Right lobe of liver (tissue), 6 donors: ENCODE results near the gene DCDC1. TPM values are rescaled to one million over a fixed set of nuclear protein-coding genes. Genes with fewer than 3 reads are reported as not detected.

ENCODE experiments used
- ATAC-seq, 4 donors: fragments of 200-7000 bp; cut with Tn5 transposase; one replicate each; pipeline ENCODE4 v1.9.1; 2020; ENCODE audit warnings: mild to moderate bottlenecking in 4 of 4, moderate library complexity in 4 of 4
- DNase-seq, 3 donors: peaks; one replicate each; pipeline ENCODE4 v3.0.0-alpha.2; 2020
- H3K27ac ChIP-seq, 3 donors: fragments of 200-600 bp; one replicate each; pipeline ENCODE4 v1.8.0; 2022
- H3K27me3 ChIP-seq, 2 donors: fragments of 200-600 bp; one replicate each; pipeline ENCODE4 v1.8.0; 2022
- H3K36me3 ChIP-seq, 4 donors: fragments of 200-600 bp; sonication (generic) in 1 of 4; one replicate each; pipeline versions ENCODE4 v1.5.1 to v1.8.0; 2017 to 2022; ENCODE audit warnings: control low read depth in 1 of 4
- H3K4me1 ChIP-seq, 4 donors: fragments of 200-600 bp; sonication (generic) in 1 of 4; one replicate each; pipeline versions ENCODE4 v1.5.1 to v1.8.0; 2017 to 2022; ENCODE audit warnings: control low read depth in 1 of 4
- H3K4me3 ChIP-seq, 3 donors: fragments of 200-600 bp; one replicate each; pipeline ENCODE4 v1.8.0; 2022
- H3K9me3 ChIP-seq, 4 donors: fragments of 200-600 bp; sonication (generic) in 1 of 4; one replicate each; pipeline versions ENCODE4 v1.5.1 to v1.8.0; 2017 to 2022; ENCODE audit warnings: control low read depth in 1 of 4
- POLR2A ChIP-seq: fragments of 450-650 bp; IDR thresholded peaks from one replicate; pipeline ENCODE4 v1.6.1; 2017; ENCODE audit warnings: antibody characterized with exemption, mild to moderate bottlenecking
- WGBS: methylation state at CpG from one replicate; pipeline ENCODE4 v1.1.6; 2018; ENCODE audit warnings: low coverage, low lambda C conversion rate; ENCODE audit not compliant: insufficient coverage; ENCODE audit errors: missing lambda C conversion rate; 5-methylcytosine and 5-hydroxymethylcytosine counted together
- intact Hi-C, 2 donors: fragments of 100-400 bp; cut with DNase I; formaldehyde crosslinking; loops; one replicate each; pipeline versions ENCODE4 v1.11.2 to v1.14.1; 2022
- total RNA-seq, 6 experiments: library from RNA; depleted of rRNA in 2 of 6; stranded (reverse); fragments of >200 nt in 2 of 6; fragmentation: NEBNext Ultra II Directional in 3 of 6; extraction: Animal tissue kit (Norgen Biotek cat#: 25700) in 3 of 6; gene quantifications; one replicate each; pipeline versions ENCODE4 v1.1.0 to v1.2.4, GENCODE V29; 2016 to 2023
- TF ChIP-seq, protein P1 (sequence below), 4 donors: fragments of 200-600 bp in 3 of 4; fragments of 450-650 bp in 1 of 4; IDR thresholded peaks; one replicate each; pipeline versions ENCODE4 v1.5.1 to v1.8.0; 2016 to 2022; ENCODE audit warnings: antibody characterized with exemption in 4 of 4, mild to moderate bottlenecking in 2 of 4
- donor health status: DM: no; HTN: yes; CAD: no.
- donor health status: DM: no; HTN: no; CAD: no.
- donor health status: DM: no; HTN: no; CAD: no.
- donor health status: DM: no; HTN: yes; CAD: no.
- donor health status: DM: no; HTN: yes; CAD: no.

Gene DCDC1
- total RNA-seq, 6 experiments from 2014 or later = 1.9 to 4.8 (median 2.6) TPM

- Histone ChIP-seq H3K4me1 (no peaks in the 10 kb centered on the region), H3K4me3 (no peak overlapping the region), H3K27me3 (no peaks in the 10 kb centered on the region), H3K9me3 (no peaks in the 10 kb centered on the region), H3K36me3 (no peaks in the 10 kb centered on the region), H3K27ac (no peak overlapping the region)
- DNase-seq (no peak), ATAC-seq (no peak)
- WGBS = 10% methylated on average over 1 of the region's 1 CpG
- TF ChIP-seq POLR2A = no peak
- TF ChIP-seq, protein P1, sequence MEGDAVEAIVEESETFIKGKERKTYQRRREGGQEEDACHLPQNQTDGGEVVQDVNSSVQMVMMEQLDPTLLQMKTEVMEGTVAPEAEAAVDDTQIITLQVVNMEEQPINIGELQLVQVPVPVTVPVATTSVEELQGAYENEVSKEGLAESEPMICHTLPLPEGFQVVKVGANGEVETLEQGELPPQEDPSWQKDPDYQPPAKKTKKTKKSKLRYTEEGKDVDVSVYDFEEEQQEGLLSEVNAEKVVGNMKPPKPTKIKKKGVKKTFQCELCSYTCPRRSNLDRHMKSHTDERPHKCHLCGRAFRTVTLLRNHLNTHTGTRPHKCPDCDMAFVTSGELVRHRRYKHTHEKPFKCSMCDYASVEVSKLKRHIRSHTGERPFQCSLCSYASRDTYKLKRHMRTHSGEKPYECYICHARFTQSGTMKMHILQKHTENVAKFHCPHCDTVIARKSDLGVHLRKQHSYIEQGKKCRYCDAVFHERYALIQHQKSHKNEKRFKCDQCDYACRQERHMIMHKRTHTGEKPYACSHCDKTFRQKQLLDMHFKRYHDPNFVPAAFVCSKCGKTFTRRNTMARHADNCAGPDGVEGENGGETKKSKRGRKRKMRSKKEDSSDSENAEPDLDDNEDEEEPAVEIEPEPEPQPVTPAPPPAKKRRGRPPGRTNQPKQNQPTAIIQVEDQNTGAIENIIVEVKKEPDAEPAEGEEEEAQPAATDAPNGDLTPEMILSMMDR (IDR thresholded peaks at IDR 0.05) = no peak
- intact Hi-C loops = no loop called here
Measured at GRCh38 chr11:31131760-31132159, 237.8 kb downstream of the DCDC1 start.

GRCh38 chr11:31127290-31127689, 242.2 kb downstream of the DCDC1 start:
- no peak for TF ChIP-seq POLR2A
- TF ChIP-seq, protein P1 (IDR thresholded peaks at IDR 0.05) = no peak
- intact Hi-C loops = no loop called here

DNA sequence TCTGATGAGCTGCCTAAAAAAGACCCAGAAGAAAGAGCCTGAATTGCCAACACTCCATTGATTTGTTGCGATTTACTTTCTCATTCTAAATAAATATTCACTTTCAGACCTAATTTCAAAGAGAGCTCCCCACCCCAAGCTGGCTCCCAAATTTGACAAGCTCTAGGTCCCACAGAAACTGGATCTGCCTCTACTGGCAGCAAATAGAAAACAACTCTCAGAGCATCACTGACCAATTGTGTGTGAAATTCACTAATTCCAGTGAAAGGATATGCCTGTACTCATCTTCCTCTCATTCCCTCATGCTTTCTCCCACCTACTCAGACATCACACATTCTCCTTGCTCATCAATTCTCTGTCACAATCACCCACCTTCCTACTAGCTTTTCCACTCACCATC, 249.1 kb downstream of the DCDC1 start:
- no peak for TF ChIP-seq POLR2A
- TF ChIP-seq, protein P1 (IDR thresholded peaks at IDR 0.05) = no peak
- H3K36me3 ChIP-seq = no peaks in the 10 kb centered on the region
- H3K4me3 ChIP-seq = no peak overlapping the region
- no peak overlapping the region for H3K27ac ChIP-seq
- no peaks in the 10 kb centered on the region for H3K9me3 ChIP-seq
- ATAC-seq (no peak), DNase-seq (no peak)
- intact Hi-C loops = no loop called here
- WGBS = 43% methylated on average over 1 of the region's 1 CpG
- H3K4me1 ChIP-seq = no peaks in the 10 kb centered on the region
- no peaks in the 10 kb centered on the region for H3K27me3 ChIP-seq

More at GRCh38 chr11:31127290-31127689, 242.2 kb downstream of the DCDC1 start:
- Histone ChIP-seq H3K4me1 (no peaks in the 10 kb centered on the region), H3K36me3 (no peaks in the 10 kb centered on the region), H3K27me3 (no peaks in the 10 kb centered on the region), H3K27ac (no peak overlapping the region), H3K4me3 (no peak overlapping the region), H3K9me3 (no peaks in the 10 kb centered on the region)
- 30% methylated on average over 3 of the region's 3 CpGs for WGBS
- ATAC-seq = no peak
- no peak for DNase-seq

- Histone ChIP-seq H3K4me3 (no peak overlapping the region), H3K9me3 (no peaks in the 10 kb centered on the region), H3K36me3 (no peaks in the 10 kb centered on the region), H3K27me3 (no peaks in the 10 kb centered on the region), H3K4me1 (no peaks in the 10 kb centered on the region), H3K27ac (no peak overlapping the region)
- intact Hi-C loops = no loop called here
- WGBS = 69% methylated on average over 4 of the region's 6 CpGs
- TF ChIP-seq, protein P1 (IDR thresholded peaks at IDR 0.05) = no peak
- TF ChIP-seq POLR2A = no peak
- ATAC-seq = no peak
- DNase-seq = no peak
Measured at GRCh38 chr11:31118566-31118965, 251.0 kb downstream of the DCDC1 start.

DNA sequence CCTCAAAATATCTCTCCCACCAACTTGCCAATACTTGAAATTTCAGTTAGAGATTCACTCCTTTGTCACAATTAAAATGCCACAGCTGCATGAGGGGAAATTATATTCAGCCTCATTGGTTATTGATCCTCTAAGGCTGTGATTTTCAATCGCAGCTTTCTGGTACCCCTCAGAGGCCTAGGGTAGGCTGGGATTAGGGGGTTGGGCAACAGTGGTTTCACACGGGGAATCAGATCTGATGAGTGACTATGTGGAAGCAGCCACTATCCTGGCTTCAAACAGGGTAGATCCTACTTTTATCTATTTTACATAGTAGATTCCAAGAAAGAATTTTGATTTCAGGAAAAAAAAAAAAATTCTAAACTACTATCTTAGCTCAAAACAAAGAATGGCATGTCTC, 252.5 kb downstream of the DCDC1 start:
- DNase-seq (no peak), ATAC-seq (no peak)
- H3K27ac ChIP-seq = no peak overlapping the region
- H3K4me1 ChIP-seq = no peaks in the 10 kb centered on the region
- WGBS = 60% methylated on average over 2 of the region's 2 CpGs
- no peak overlapping the region for H3K4me3 ChIP-seq
- TF ChIP-seq POLR2A = no peak
- TF ChIP-seq, protein P1 (IDR thresholded peaks at IDR 0.05) = no peak
- no peaks in the 10 kb centered on the region for H3K9me3 ChIP-seq
- intact Hi-C loops = no loop called here
- no peaks in the 10 kb centered on the region for H3K27me3 ChIP-seq
- no peaks in the 10 kb centered on the region for H3K36me3 ChIP-seq
